GM12873 (cell line): ENCODE data around the gene PGLYRP2.

Experiments used
- TF ChIP-seq, protein P1 (sequence below): IDR thresholded peaks from 2 replicates; pipeline ENCODE4 v1.5.1; 2012; ENCODE audit warnings: low read depth, mild to moderate bottlenecking, moderate library complexity, low read length, control low read depth; ENCODE audit not compliant: insufficient read depth; ENCODE audit errors: missing control alignments

The PGLYRP2 gene

DNA sequence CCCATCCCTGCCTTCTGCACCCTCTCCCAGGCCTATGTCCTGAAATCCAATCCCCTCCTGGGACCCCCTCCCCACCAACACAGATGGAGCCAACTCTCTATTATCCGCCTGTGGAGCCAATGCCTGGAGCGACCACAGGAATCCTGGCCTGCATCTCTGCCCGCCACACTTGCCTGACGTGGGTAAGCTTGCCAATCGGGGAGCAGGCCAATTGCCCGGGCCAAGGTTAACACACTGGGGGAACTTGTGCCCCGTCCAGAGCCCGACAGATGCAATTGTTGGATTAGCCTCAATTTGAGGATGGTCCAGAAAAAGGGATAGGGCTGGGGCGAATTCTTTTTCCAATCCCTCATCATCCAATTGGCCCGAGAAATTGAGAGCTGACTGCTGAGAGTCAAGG is 35.5 kb downstream of the PGLYRP2 start:
- TF ChIP-seq, protein P1, sequence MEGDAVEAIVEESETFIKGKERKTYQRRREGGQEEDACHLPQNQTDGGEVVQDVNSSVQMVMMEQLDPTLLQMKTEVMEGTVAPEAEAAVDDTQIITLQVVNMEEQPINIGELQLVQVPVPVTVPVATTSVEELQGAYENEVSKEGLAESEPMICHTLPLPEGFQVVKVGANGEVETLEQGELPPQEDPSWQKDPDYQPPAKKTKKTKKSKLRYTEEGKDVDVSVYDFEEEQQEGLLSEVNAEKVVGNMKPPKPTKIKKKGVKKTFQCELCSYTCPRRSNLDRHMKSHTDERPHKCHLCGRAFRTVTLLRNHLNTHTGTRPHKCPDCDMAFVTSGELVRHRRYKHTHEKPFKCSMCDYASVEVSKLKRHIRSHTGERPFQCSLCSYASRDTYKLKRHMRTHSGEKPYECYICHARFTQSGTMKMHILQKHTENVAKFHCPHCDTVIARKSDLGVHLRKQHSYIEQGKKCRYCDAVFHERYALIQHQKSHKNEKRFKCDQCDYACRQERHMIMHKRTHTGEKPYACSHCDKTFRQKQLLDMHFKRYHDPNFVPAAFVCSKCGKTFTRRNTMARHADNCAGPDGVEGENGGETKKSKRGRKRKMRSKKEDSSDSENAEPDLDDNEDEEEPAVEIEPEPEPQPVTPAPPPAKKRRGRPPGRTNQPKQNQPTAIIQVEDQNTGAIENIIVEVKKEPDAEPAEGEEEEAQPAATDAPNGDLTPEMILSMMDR = no peak

DNA sequence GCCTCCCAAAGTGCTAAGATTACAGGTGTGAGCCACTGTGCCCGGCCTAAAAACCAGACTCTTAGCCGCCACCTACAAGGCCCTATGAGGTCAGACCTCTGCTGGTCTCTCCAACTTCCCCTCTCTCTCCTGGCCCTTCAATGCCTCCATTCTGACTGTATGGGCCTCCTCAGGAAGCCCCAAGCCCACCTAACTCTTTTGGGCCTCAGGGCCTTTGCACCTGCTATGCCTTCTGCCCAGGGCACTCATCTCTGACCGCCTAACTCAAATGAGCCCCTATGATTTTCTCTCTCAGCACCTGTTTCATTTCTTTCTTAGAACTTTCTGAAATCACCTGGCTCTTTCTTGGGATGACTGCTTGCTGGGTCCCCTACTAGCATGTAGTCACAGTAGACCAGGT is 36.0 kb downstream of the PGLYRP2 start:
- TF ChIP-seq, protein P1 = no peak

DNA sequence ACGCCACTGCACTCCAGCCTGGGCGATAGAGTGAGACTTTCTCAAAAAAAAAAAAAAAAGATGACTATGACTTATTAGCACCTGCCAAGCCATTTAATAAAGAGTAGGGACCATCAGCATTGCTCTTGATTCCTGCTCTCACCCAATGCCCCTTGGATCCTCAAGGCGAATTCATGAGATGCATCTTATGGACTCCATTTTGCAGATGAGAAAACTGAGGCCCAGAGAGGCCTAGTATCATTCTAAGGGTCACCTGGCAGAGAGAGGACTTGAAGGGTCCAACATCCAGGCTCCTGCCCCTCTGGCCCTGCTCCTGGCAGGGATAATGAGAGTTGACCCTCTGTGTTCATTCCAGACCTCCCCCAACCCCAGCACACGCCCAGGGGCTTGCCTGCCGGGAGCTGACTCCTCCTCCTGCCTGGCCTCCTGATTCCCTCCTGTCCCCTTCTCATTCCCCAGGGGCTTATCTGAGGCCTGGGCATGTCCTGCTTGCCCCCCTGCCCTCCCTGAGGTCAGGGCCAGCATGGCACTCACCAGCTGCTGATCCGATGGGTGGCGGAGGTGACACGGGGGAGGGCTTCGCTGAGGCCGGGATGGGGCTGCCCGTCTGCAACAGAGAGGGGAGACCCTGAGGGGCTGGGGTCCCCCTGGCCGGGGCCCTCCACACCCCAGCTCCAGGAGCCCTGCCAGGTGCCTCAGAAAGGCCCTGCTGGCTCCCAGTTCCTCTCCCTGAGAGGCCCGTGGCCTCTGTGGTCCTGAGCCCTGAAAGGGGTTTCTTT is 37.0 kb downstream of the PGLYRP2 start:
- TF ChIP-seq, protein P1 = no peak

DNA sequence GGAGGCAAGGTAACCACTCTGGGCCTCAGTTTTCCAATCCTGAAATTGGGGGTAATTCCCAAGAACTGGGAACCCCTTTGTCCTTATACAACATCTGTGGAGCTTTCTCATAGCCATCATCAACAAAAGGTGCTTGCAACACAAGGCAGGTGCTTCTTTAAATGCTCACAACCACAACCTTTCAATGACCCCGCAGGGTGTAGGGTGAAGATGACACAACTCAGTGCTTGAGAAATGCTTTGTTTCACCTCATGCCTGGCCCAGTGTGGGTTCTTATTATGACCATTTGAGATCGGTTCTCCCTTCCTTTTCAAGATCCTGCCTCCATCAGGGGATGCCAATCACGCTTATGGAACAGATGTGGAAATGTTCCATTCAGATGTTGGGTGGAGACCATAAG is 38.0 kb downstream of the PGLYRP2 start:
- TF ChIP-seq, protein P1 = no peak

DNA sequence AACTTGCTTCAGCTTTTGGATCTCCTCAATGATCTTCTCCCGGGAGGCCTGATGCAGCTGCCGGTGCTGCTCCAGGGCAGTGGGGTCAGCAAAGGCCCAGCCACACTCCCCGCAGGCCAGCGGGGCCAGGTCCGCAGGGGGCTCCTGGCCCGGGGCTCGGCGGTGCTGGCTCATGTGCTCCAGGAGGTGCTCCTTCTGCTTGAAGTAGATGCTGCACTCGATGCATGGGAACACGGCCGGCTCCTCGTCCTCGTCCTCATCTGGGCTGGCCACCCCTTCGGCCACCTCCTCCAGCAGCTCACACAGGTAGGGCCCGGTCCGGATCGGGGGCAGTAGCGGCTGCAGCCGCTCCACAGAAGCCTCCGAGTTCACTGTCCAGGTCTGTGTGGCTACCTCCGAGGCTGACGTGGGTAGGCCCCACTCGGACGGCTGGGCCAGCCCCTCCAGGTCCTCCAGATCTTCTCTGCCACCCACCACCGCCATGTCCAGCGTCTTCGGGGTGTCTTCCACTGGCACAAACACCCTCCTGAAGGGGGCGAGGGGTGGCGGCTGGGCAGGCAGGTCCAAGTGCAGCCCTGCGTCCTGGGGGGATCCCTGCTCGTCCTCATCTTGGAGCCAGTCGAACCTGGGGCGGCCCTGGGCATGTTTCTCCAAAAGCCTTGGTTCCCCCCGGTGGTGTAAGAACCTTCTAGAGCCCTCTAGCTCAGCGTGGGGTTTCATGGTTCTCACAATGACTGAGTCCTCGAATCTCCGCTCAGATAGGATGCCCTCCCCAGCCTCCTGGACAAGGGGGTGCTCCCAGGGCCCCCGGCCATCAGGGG is 39.3 kb downstream of the PGLYRP2 start:
- TF ChIP-seq, protein P1 = no peak

DNA sequence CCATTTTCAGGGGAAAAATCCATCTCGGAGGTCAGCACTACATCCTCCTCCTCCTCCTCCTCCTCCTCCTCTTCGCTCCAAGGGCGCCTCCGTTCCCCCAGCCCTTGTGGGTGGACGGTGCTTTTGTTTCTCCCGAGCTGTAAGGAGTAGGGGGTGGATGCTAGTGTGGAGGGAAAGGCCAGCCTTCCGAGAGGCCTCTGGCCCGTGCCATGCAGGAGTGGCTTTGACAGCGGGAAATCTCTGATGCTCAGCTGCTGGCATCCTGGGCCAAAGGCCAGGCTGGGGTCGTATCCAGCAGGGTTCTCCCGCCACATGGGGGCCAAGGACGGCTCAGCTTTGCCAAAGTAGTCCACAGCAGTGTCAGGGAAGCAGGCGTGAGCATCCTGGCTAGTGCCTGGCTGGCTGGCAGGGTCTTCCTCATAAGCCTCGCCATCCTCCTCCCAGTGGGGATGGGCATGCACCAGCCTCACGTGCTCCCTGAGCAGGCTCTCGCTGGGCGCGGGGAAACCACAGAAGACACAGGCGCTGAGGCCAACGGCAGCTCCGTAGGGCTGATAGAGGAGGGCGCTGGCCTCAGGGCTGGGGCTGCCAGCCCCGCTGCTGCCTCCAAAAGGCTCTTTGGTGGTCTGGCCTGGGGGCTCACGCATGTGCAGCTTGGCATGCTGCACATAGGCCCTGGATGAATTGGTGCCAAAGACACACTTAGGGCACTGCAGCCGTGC is 40.1 kb downstream of the PGLYRP2 start:
- TF ChIP-seq, protein P1 = no peak

DNA sequence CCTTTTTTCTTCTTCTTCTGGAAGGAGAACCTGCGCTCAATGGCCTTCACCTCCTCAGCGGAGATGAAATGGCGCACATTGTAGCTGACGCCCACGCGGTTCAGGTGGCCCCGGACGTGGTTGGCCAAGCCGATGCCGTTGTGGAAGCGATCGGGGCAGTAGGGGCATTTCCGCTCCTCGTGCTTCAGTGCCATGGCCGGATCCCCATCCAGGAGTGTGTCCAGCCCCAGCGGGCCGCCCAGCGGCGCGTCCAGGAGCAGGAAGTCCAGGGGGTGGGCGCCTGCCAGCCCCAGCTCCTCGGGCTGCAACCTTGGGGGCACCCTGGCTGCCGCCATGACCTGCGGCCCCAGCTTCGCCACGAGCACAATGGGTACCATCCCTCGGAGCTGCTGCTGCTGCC is 40.7 kb downstream of the PGLYRP2 start:
- TF ChIP-seq, protein P1 = no peak
